ENCODE measurements around the gene TMEM107.

Gene TMEM107

GRCh38 chr17:8160741-8161221 is 15.4 kb downstream of the TMEM107 start:
- Histone ChIP-seq H2AFZ (no peak overlapping the region), H3K27ac (peak overlapping the region; percentile 100), H3K36me3 (ENCODE audit: control insufficient read depth, insufficient read depth, low read length) (no peaks in the 10 kb centered on the region), H3K9ac (no peak overlapping the region), H3K4me2 (ENCODE audit: low read length) (peak overlapping the region; percentile 0), H3K4me3 (ENCODE audit: low read depth, low read length) (no peak overlapping the region), H3K9me3 (ENCODE audit: control insufficient read depth, low read length) (no peaks in the 10 kb centered on the region), H3K27me3 (ENCODE audit: control insufficient read depth, insufficient read depth, low read length) (no peaks in the 10 kb centered on the region), H3K4me1 (peaks cover 35% of the 10 kb centered on the region), H3K79me2 (peaks cover 24% of the 10 kb centered on the region)
- no peak for TF ChIP-seq CTCF (IDR thresholded peaks at IDR 0.05)

GRCh38 chr17:8160224-8160577 is 16.0 kb downstream of the TMEM107 start:
- Histone ChIP-seq H3K27ac (peak overlapping the region; percentile 85), H3K4me3 (ENCODE audit: low read depth, low read length) (no peak overlapping the region), H3K9ac (no peak overlapping the region)

GRCh38 chr17:8159459-8160223 is 16.5 kb downstream of the TMEM107 start:
- Histone ChIP-seq H2AFZ (no peak overlapping the region), H3K4me2 (ENCODE audit: low read length) (no peak overlapping the region), H3K9ac (no peak overlapping the region), H3K9me3 (ENCODE audit: control insufficient read depth, low read length) (no peaks in the 10 kb centered on the region), H3K36me3 (ENCODE audit: control insufficient read depth, insufficient read depth, low read length) (no peaks in the 10 kb centered on the region), H3K79me2 (peaks cover 35% of the 10 kb centered on the region), H3K27me3 (ENCODE audit: control insufficient read depth, insufficient read depth, low read length) (no peaks in the 10 kb centered on the region), H3K4me3 (ENCODE audit: low read depth, low read length) (no peak overlapping the region), H3K27ac (peak overlapping the region; percentile 85), H3K4me1 (peaks cover 36% of the 10 kb centered on the region)
- TF ChIP-seq CTCF (IDR thresholded peaks at IDR 0.05), result no peak

More at GRCh38 chr17:8160224-8160577, 16.0 kb downstream of the TMEM107 start:
- Histone ChIP-seq H2AFZ (no peak overlapping the region), H3K4me1 (peaks cover 35% of the 10 kb centered on the region), H3K27me3 (ENCODE audit: control insufficient read depth, insufficient read depth, low read length) (no peaks in the 10 kb centered on the region), H3K79me2 (peaks cover 30% of the 10 kb centered on the region), H3K9me3 (ENCODE audit: control insufficient read depth, low read length) (no peaks in the 10 kb centered on the region), H3K4me2 (ENCODE audit: low read length) (no peak overlapping the region), H3K36me3 (ENCODE audit: control insufficient read depth, insufficient read depth, low read length) (no peaks in the 10 kb centered on the region)
- no peak for TF ChIP-seq CTCF (IDR thresholded peaks at IDR 0.05)

GRCh38 chr17:8159032-8159400 is 17.2 kb downstream of the TMEM107 start:
- peak overlapping the region; percentile 85 for H3K27ac ChIP-seq
- no peaks in the 10 kb centered on the region for H3K9me3 ChIP-seq (ENCODE audit: control insufficient read depth, low read length)
- peaks cover 32% of the 10 kb centered on the region for H3K4me1 ChIP-seq
- no peak overlapping the region for H3K4me3 ChIP-seq (ENCODE audit: low read depth, low read length)
- TF ChIP-seq CTCF (IDR thresholded peaks at IDR 0.05), result no peak
- peaks cover 37% of the 10 kb centered on the region for H3K79me2 ChIP-seq
- H3K27me3 ChIP-seq (ENCODE audit: control insufficient read depth, insufficient read depth, low read length), result no peaks in the 10 kb centered on the region
- H3K4me2 ChIP-seq (ENCODE audit: low read length), result peak overlapping the region; percentile 50
- no peak overlapping the region for H3K9ac ChIP-seq
- no peaks in the 10 kb centered on the region for H3K36me3 ChIP-seq (ENCODE audit: control insufficient read depth, insufficient read depth, low read length)
- H2AFZ ChIP-seq, result no peak overlapping the region

All from parathyroid adenoma (tissue), 2 donors.